Endodermal cell (in vitro differentiated cells): ENCODE measurements around the gene GSS. TPM values are rescaled to one million over a fixed set of nuclear protein-coding genes. Genes with fewer than 3 reads are reported as not detected.

ENCODE experiments used
- DNase-seq: peaks from one replicate; pipeline ENCODE4 v3.0.0-alpha.2; 2017
- H3K27ac ChIP-seq: 2 replicates; pipeline ENCODE4 v1.5.1; 2013; ENCODE audit warnings: mild to moderate bottlenecking, low read depth, low read length, moderate library complexity
- H3K27me3 ChIP-seq: 2 replicates; pipeline ENCODE4 v1.6.1; 2013; ENCODE audit warnings: mild to moderate bottlenecking, low read length, moderate library complexity; ENCODE audit not compliant: insufficient read depth, control insufficient read depth, poor library complexity, severe bottlenecking
- H3K36me3 ChIP-seq: 2 replicates; pipeline ENCODE4 v1.7.0; 2013; ENCODE audit warnings: mild to moderate bottlenecking, low read length, moderate library complexity; ENCODE audit not compliant: control insufficient read depth, insufficient read depth
- H3K4me1 ChIP-seq: one replicate; pipeline ENCODE4 v1.7.0; 2013; ENCODE audit warnings: low read length; ENCODE audit not compliant: control insufficient read depth, insufficient read depth
- H3K4me3 ChIP-seq: 2 replicates; pipeline ENCODE4 v1.5.1; 2013; ENCODE audit warnings: mild to moderate bottlenecking, low read length, moderate library complexity
- H3K9ac ChIP-seq: 2 replicates; pipeline ENCODE4 v1.6.1; 2013; ENCODE audit warnings: mild to moderate bottlenecking, low read length, moderate library complexity; ENCODE audit not compliant: poor library complexity, severe bottlenecking; ENCODE audit errors: extremely low read depth
- H3K9me3 ChIP-seq: 2 replicates; pipeline ENCODE4 v1.6.1; 2013; ENCODE audit warnings: mild to moderate bottlenecking, low read length, moderate library complexity; ENCODE audit not compliant: control insufficient read depth
- H3K27ac Mint-ChIP-seq: 2 replicates; pipeline ENCODE4 v1.8.0; 2020; ENCODE audit warnings: mixed read lengths
- H3K27me3 Mint-ChIP-seq: 2 replicates; pipeline ENCODE4 v1.8.0; 2021; ENCODE audit warnings: mild to moderate bottlenecking, mixed read lengths; ENCODE audit not compliant: insufficient read depth
- H3K36me3 Mint-ChIP-seq: 2 replicates; pipeline ENCODE4 v1.8.0; 2020; ENCODE audit warnings: low read depth, mixed read lengths
- H3K4me1 Mint-ChIP-seq: 2 replicates; pipeline ENCODE4 v1.8.0; 2020; ENCODE audit warnings: mixed read lengths
- H3K4me3 Mint-ChIP-seq: 2 replicates; pipeline ENCODE4 v1.8.0; 2020; ENCODE audit warnings: mild to moderate bottlenecking, moderate library complexity, mixed read lengths
- H3K9me3 Mint-ChIP-seq: 2 replicates; pipeline ENCODE4 v1.8.0; 2020; ENCODE audit warnings: mild to moderate bottlenecking, mixed read lengths
- CTCF ChIP-seq: fragments of 200-600 bp; sonication (generic); conservative IDR thresholded peaks from 2 replicates; pipeline ENCODE4 v1.5.0; 2021; ENCODE audit warnings: antibody characterized with exemption, mild to moderate bottlenecking
- WGBS, 2 experiments: methylation state at CpG; one replicate each; pipeline versions ENCODE4 v1.1.5 to v1.1.7; 2013; ENCODE audit warnings: missing lambda C conversion rate in 2 of 2, mixed read lengths in 1 of 2; ENCODE audit not compliant: insufficient coverage in 1 of 2, insufficient read length in 1 of 2; 5-methylcytosine and 5-hydroxymethylcytosine counted together
- total RNA-seq, 2 donors: library from RNA; stranded (reverse); fragmentation: NEBNext Ultra II Directional in 1 of 2; extraction: Animal tissue kit (Norgen Biotek cat#: 25700) in 1 of 2; gene quantifications; 2 replicates in 1 of 2; 3 replicates in 1 of 2; pipeline ENCODE4 v1.2.1, GENCODE V29; 2021

Gene GSS
- total RNA-seq, 2 donors from 2014 or later = 60.8 to 71.3 TPM

GRCh38 chr20:34993941-34994508 lies 38.4 kb upstream of the GSS start:
- H3K9ac ChIP-seq = no peak overlapping the region
- DNase-seq = no peak
- H3K4me3 ChIP-seq = no peak overlapping the region
- H3K9me3 Mint-ChIP-seq = no peaks in the 10 kb centered on the region
- H3K4me1 Mint-ChIP-seq = peaks cover 5% of the 10 kb centered on the region
- no peaks in the 10 kb centered on the region for H3K27me3 ChIP-seq
- H3K9me3 ChIP-seq = no peaks in the 10 kb centered on the region
- H3K27ac ChIP-seq = no peak overlapping the region
- H3K27me3 Mint-ChIP-seq = no peaks in the 10 kb centered on the region
- no peaks in the 10 kb centered on the region for H3K4me1 ChIP-seq
- no peak overlapping the region for H3K27ac Mint-ChIP-seq
- H3K36me3 Mint-ChIP-seq = peaks cover 45% of the 10 kb centered on the region
- WGBS, 2 experiments = 92 to 97% methylated on average over 22 of the region's 22 CpGs
- no peak for TF ChIP-seq CTCF
- peaks cover 16% of the 10 kb centered on the region for H3K36me3 ChIP-seq
- H3K4me3 Mint-ChIP-seq = no peak overlapping the region

- H3K36me3 Mint-ChIP-seq = peaks cover 36% of the 10 kb centered on the region
- no peak for DNase-seq
- no peaks in the 10 kb centered on the region for H3K9me3 Mint-ChIP-seq
- no peak overlapping the region for H3K4me3 Mint-ChIP-seq
- 94 to 96% methylated on average over 9 to 20 of the region's 20 CpGs for WGBS, 2 experiments
- Histone ChIP-seq H3K4me1 (no peaks in the 10 kb centered on the region), H3K27me3 (no peaks in the 10 kb centered on the region), H3K9ac (no peak overlapping the region), H3K36me3 (peaks cover 10% of the 10 kb centered on the region), H3K4me3 (no peak overlapping the region), H3K9me3 (no peaks in the 10 kb centered on the region), H3K27ac (no peak overlapping the region)
- H3K27ac Mint-ChIP-seq = no peak overlapping the region
- peaks cover 5% of the 10 kb centered on the region for H3K4me1 Mint-ChIP-seq
- no peaks in the 10 kb centered on the region for H3K27me3 Mint-ChIP-seq
- no peak for TF ChIP-seq CTCF
These were observed 37.3 kb upstream of the GSS start for GRCh38 chr20:34992751-34993417.

GRCh38 chr20:34990661-34991214 lies 35.1 kb upstream of the GSS start:
- DNase-seq = no peak
- no peak overlapping the region for H3K4me3 ChIP-seq
- peaks cover 3% of the 10 kb centered on the region for H3K36me3 ChIP-seq
- no peak overlapping the region for H3K27ac Mint-ChIP-seq
- H3K9me3 Mint-ChIP-seq = no peaks in the 10 kb centered on the region
- 94% methylated on average over 9 to 18 of the region's 18 CpGs for WGBS, 2 experiments
- TF ChIP-seq CTCF = no peak
- no peaks in the 10 kb centered on the region for H3K4me1 Mint-ChIP-seq
- no peaks in the 10 kb centered on the region for H3K27me3 ChIP-seq
- peaks cover 2% of the 10 kb centered on the region for H3K27me3 Mint-ChIP-seq
- no peak overlapping the region for H3K9ac ChIP-seq
- H3K4me1 ChIP-seq = no peaks in the 10 kb centered on the region
- no peak overlapping the region for H3K27ac ChIP-seq
- H3K4me3 Mint-ChIP-seq = no peak overlapping the region
- H3K36me3 Mint-ChIP-seq = peaks cover 20% of the 10 kb centered on the region
- H3K9me3 ChIP-seq = no peaks in the 10 kb centered on the region
